Testis (tissue), 2 donors: Measurements from ENCODE around the gene MMP1.

Experiments
- CTCF ChIP-seq, 3 experiments: fragments of 450-650 bp in 2 of 3; fragments of 200-600 bp in 1 of 3; sonication (generic) in 1 of 3; IDR thresholded peaks; one replicate each; pipeline ENCODE4 v1.5.1; 2016 to 2019; ENCODE audit warnings: antibody characterized with exemption in 3 of 3, mild to moderate bottlenecking in 2 of 3, moderate library complexity in 1 of 3
- POLR2A ChIP-seq: fragments of 450-650 bp; IDR thresholded peaks from one replicate; pipeline ENCODE4 v1.6.1; 2017; ENCODE audit warnings: antibody characterized with exemption, mild to moderate bottlenecking, moderate library complexity

DNA sequence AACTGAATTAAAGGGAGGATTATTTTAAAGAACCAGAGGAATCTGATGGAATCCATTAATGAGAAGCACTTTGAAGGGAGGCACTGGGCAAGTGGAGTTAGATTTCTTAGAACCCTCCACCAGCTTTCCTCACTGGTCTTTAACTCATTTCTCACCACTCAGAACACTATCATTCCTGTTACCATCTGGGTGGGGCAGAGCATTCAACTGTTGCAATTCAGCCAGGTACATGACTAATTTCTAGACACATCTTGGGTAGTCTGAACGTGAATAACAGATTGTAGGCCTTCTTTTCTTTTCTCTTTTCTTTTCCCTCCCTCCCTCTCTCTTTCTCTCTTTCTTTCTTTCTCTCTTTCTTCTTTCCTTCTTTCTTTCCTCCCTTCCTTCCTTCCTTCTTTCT is 15.5 kb upstream of the MMP1 start:
- TF ChIP-seq POLR2A: no peak
- no peak for TF ChIP-seq CTCF (IDR thresholded peaks at IDR 0.05)
